GM12878 (cell line): ENCODE measurements around the gene THADA. TPM values are rescaled to one million over a fixed set of nuclear protein-coding genes. Genes with fewer than 3 reads are reported as not detected.

Source experiments
- ASH2L ChIP-seq: fragments of 300-600, 200-600 bp; sonication (generic); IDR thresholded peaks from 2 replicates; pipeline ENCODE4 v1.6.1; 2017; ENCODE audit warnings: low read depth, mild to moderate bottlenecking, borderline replicate concordance
- CBX5 ChIP-seq: sonication (generic); IDR thresholded peaks from 2 replicates; pipeline ENCODE4 v1.6.1; 2016; ENCODE audit warnings: low read depth, moderate library complexity, mild to moderate bottlenecking, inconsistent platforms
- DPF2 ChIP-seq: fragments of 450-650 bp; IDR thresholded peaks from 2 replicates; pipeline ENCODE4 v1.6.1; 2017; ENCODE audit warnings: mild to moderate bottlenecking
- EGR1 ChIP-seq, 2 experiments: IDR thresholded peaks; 1 replicate in 1 of 2; 2 replicates in 1 of 2; pipeline ENCODE4 v1.6.1; 2011 to 2012; ENCODE audit warnings: low read depth in 2 of 2, low read length in 2 of 2, borderline replicate concordance in 1 of 2, mild to moderate bottlenecking in 1 of 2, moderate library complexity in 1 of 2
- ETV6 ChIP-seq, 2 experiments: fragments of 450-650 bp in 1 of 2; IDR thresholded peaks in 1 of 2; conservative IDR thresholded peaks in 1 of 2; 2 replicates each; pipeline ENCODE4 v1.6.1; 2014; ENCODE audit warnings: antibody characterized with exemption in 1 of 2, borderline replicate concordance in 1 of 2, low read depth in 1 of 2, mild to moderate bottlenecking in 1 of 2, moderate library complexity in 1 of 2
- RB1 ChIP-seq: fragments of 450-650 bp; formaldehyde crosslinking; IDR thresholded peaks from 2 replicates; pipeline ENCODE4 v1.6.1; 2017; ENCODE audit warnings: mild to moderate bottlenecking, borderline replicate concordance
- RELA ChIP-seq: fragments of 450-650 bp; IDR thresholded peaks from 2 replicates; pipeline ENCODE4 v1.8.0; 2014; ENCODE audit warnings: borderline replicate concordance; ENCODE audit not compliant: partially characterized antibody
- RUNX3 ChIP-seq: IDR thresholded peaks from 2 replicates; pipeline ENCODE4 v1.6.1; 2012; ENCODE audit warnings: low read length, inconsistent platforms
- SIN3A ChIP-seq: IDR thresholded peaks from 2 replicates; pipeline ENCODE4 v1.6.1; 2012; ENCODE audit warnings: low read depth, low read length, improper control_type of control experiment
- polyA plus RNA-seq, 11 experiments: library from polyadenylated mRNA; depleted of rRNA in 4 of 11; unstranded in 6 of 11; stranded (reverse) in 5 of 11; fragments of >200 nt; fragmentation: Nextera tagmentation in 4 of 11; fragmentation: Illumina TruSeq in 1 of 11; extraction: Ambion mirVana in 4 of 11; extraction: Trizol in 1 of 11; gene quantifications; 1 replicate in 1 of 11; 2 replicates in 10 of 11; pipeline versions ENCODE4 v1.2.1 to v1.2.3, GENCODE V29; 2011 to 2016; ENCODE audit warnings: inconsistent platforms in 2 of 11, missing spikeins in 2 of 11, low read depth in 1 of 11
- total RNA-seq, 4 experiments: library from RNA; depleted of rRNA in 3 of 4; stranded (reverse); fragments of >200 nt in 3 of 4; fragmentation: Illumina TruSeq in 1 of 4; extraction: Trizol in 1 of 4; gene quantifications; 2 replicates each; pipeline versions ENCODE4 v1.2.1 to v1.2.3, GENCODE V29; 2013 to 2021
- TF ChIP-seq, protein P1 (sequence below): fragments of 450-650 bp; IDR thresholded peaks from 2 replicates; pipeline ENCODE4 v1.6.1; 2018; ENCODE audit warnings: borderline replicate concordance, mild to moderate bottlenecking; ENCODE audit not compliant: partially characterized antibody
- TF ChIP-seq, protein P2 (sequence below): IDR thresholded peaks from 2 replicates; pipeline ENCODE4 v1.6.1; 2012; ENCODE audit warnings: low read depth, low read length, improper control_type of control experiment
- TF ChIP-seq, protein P3 (sequence below): IDR thresholded peaks from 2 replicates; pipeline ENCODE4 v1.6.1; 2012; ENCODE audit warnings: mild to moderate bottlenecking, low read depth, low read length
- TF ChIP-seq, protein P4 (sequence below): fragments of 450-650 bp; IDR thresholded peaks from 2 replicates; pipeline ENCODE4 v1.6.1; 2017; ENCODE audit warnings: mild to moderate bottlenecking, moderate library complexity
- TF ChIP-seq, protein P5 (sequence below): fragments of 150-350 bp; IDR thresholded peaks from 2 replicates; pipeline ENCODE4 v1.6.1; 2016; ENCODE audit warnings: low read depth, low read length

The THADA gene
- total and polyA plus RNA-seq, 10 of the 15 experiments (the other 5 are each of a cell fraction or from before 2014, with no cell fraction given): 14.6 to 33.2 (median 23.2) TPM

DNA sequence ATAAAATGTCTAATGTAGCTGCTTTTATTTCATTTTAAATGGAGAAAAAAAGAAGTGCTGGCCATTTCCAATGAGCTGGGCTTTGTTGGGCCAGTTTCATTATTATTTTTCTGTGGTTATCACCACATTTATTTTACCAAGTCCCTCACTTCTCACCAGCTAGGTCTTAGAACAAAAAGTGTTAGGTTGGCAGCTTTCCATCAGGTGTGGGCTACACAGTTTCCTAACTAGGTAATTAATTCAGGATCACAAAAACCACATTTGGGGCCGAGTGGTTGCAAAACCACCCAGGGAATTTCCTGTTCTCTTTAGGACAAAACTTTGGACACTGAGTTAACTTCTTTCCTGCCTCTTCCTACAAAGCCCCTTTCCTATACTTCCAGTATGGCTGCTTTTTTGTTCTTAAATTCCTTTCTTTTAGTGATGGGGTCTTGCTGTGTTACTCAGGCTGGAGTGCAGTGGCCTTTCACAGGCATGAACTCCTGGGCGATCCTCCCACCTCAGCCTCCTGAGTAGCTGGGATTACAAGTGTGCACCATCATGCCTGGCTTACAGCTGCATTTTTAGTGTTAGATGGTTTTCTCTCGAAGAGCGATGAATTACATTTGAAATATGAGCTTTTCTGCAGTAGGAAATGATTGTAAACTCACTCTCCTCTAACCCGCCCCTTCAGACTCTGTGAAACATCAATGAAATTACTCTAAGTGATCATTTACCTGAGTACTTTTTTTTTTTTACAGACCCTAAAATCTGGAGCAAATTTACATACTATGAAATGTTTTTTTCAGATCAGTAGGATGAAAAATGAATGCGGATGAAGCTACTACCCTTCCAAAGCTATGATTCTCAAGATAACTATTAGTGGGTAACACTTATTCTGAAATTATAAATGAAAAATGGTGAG is 366.8 kb downstream of the THADA start (continued):
- TF ChIP-seq, protein P1, sequence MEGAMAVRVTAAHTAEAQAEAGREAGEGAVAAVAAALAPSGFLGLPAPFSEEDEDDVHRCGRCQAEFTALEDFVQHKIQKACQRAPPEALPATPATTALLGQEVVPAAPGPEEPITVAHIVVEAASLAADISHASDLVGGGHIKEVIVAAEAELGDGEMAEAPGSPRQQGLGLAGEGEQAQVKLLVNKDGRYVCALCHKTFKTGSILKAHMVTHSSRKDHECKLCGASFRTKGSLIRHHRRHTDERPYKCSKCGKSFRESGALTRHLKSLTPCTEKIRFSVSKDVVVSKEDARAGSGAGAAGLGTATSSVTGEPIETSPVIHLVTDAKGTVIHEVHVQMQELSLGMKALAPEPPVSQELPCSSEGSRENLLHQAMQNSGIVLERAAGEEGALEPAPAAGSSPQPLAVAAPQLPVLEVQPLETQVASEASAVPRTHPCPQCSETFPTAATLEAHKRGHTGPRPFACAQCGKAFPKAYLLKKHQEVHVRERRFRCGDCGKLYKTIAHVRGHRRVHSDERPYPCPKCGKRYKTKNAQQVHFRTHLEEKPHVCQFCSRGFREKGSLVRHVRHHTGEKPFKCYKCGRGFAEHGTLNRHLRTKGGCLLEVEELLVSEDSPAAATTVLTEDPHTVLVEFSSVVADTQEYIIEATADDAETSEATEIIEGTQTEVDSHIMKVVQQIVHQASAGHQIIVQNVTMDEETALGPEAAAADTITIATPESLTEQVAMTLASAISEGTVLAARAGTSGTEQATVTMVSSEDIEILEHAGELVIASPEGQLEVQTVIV: no peak
- TF ChIP-seq, protein P2, sequence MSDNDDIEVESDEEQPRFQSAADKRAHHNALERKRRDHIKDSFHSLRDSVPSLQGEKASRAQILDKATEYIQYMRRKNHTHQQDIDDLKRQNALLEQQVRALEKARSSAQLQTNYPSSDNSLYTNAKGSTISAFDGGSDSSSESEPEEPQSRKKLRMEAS: no peak
- TF ChIP-seq ASH2L (no peak), ETV6 (conservative IDR thresholded peaks at IDR 0.05 in 1 of 2, IDR thresholded peaks at IDR 0.05 in 1 of 2; ENCODE audit: borderline replicate concordance in 1 of 2, low read depth in 1 of 2) (no peak), RB1 (no peak), EGR1 (IDR thresholded peaks at IDR 0.05; ENCODE audit: borderline replicate concordance in 1 of 2, low read depth in 2 of 2, low read length in 2 of 2) (no peak), RELA (no peak), DPF2 (peak; percentile 85), RUNX3 (no peak), CBX5 (no peak), SIN3A (no peak)
- TF ChIP-seq, protein P3, sequence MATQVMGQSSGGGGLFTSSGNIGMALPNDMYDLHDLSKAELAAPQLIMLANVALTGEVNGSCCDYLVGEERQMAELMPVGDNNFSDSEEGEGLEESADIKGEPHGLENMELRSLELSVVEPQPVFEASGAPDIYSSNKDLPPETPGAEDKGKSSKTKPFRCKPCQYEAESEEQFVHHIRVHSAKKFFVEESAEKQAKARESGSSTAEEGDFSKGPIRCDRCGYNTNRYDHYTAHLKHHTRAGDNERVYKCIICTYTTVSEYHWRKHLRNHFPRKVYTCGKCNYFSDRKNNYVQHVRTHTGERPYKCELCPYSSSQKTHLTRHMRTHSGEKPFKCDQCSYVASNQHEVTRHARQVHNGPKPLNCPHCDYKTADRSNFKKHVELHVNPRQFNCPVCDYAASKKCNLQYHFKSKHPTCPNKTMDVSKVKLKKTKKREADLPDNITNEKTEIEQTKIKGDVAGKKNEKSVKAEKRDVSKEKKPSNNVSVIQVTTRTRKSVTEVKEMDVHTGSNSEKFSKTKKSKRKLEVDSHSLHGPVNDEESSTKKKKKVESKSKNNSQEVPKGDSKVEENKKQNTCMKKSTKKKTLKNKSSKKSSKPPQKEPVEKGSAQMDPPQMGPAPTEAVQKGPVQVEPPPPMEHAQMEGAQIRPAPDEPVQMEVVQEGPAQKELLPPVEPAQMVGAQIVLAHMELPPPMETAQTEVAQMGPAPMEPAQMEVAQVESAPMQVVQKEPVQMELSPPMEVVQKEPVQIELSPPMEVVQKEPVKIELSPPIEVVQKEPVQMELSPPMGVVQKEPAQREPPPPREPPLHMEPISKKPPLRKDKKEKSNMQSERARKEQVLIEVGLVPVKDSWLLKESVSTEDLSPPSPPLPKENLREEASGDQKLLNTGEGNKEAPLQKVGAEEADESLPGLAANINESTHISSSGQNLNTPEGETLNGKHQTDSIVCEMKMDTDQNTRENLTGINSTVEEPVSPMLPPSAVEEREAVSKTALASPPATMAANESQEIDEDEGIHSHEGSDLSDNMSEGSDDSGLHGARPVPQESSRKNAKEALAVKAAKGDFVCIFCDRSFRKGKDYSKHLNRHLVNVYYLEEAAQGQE: no peak
- TF ChIP-seq, protein P4, sequence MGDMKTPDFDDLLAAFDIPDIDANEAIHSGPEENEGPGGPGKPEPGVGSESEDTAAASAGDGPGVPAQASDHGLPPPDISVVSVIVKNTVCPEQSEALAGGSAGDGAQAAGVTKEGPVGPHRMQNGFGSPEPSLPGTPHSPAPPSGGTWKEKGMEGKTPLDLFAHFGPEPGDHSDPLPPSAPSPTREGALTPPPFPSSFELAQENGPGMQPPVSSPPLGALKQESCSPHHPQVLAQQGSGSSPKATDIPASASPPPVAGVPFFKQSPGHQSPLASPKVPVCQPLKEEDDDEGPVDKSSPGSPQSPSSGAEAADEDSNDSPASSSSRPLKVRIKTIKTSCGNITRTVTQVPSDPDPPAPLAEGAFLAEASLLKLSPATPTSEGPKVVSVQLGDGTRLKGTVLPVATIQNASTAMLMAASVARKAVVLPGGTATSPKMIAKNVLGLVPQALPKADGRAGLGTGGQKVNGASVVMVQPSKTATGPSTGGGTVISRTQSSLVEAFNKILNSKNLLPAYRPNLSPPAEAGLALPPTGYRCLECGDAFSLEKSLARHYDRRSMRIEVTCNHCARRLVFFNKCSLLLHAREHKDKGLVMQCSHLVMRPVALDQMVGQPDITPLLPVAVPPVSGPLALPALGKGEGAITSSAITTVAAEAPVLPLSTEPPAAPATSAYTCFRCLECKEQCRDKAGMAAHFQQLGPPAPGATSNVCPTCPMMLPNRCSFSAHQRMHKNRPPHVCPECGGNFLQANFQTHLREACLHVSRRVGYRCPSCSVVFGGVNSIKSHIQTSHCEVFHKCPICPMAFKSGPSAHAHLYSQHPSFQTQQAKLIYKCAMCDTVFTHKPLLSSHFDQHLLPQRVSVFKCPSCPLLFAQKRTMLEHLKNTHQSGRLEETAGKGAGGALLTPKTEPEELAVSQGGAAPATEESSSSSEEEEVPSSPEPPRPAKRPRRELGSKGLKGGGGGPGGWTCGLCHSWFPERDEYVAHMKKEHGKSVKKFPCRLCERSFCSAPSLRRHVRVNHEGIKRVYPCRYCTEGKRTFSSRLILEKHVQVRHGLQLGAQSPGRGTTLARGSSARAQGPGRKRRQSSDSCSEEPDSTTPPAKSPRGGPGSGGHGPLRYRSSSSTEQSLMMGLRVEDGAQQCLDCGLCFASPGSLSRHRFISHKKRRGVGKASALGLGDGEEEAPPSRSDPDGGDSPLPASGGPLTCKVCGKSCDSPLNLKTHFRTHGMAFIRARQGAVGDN: no peak
- TF ChIP-seq, protein P5, sequence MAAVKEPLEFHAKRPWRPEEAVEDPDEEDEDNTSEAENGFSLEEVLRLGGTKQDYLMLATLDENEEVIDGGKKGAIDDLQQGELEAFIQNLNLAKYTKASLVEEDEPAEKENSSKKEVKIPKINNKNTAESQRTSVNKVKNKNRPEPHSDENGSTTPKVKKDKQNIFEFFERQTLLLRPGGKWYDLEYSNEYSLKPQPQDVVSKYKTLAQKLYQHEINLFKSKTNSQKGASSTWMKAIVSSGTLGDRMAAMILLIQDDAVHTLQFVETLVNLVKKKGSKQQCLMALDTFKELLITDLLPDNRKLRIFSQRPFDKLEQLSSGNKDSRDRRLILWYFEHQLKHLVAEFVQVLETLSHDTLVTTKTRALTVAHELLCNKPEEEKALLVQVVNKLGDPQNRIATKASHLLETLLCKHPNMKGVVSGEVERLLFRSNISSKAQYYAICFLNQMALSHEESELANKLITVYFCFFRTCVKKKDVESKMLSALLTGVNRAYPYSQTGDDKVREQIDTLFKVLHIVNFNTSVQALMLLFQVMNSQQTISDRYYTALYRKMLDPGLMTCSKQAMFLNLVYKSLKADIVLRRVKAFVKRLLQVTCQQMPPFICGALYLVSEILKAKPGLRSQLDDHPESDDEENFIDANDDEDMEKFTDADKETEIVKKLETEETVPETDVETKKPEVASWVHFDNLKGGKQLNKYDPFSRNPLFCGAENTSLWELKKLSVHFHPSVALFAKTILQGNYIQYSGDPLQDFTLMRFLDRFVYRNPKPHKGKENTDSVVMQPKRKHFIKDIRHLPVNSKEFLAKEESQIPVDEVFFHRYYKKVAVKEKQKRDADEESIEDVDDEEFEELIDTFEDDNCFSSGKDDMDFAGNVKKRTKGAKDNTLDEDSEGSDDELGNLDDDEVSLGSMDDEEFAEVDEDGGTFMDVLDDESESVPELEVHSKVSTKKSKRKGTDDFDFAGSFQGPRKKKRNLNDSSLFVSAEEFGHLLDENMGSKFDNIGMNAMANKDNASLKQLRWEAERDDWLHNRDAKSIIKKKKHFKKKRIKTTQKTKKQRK: no peak
